Colonic mucosa (tissue), 4 donors: ENCODE results near the gene OSTM1. TPM values are rescaled to one million over a fixed set of nuclear protein-coding genes. Genes with fewer than 3 reads are reported as not detected.
A peak's percentile ranks its signal among the peaks of the same experiment; 100 is the strongest.

Source experiments
- DNase-seq: peaks from one replicate; pipeline ENCODE4 v3.0.0-alpha.2; 2020
- H3K27ac ChIP-seq: fragments of 200-600 bp; one replicate; pipeline ENCODE4 v1.8.0; 2021
- H3K27me3 ChIP-seq: fragments of 200-600 bp; one replicate; pipeline ENCODE4 v1.8.0; 2021
- H3K36me3 ChIP-seq: fragments of 200-600 bp; one replicate; pipeline ENCODE4 v1.8.0; 2021
- H3K4me1 ChIP-seq: fragments of 200-600 bp; one replicate; pipeline ENCODE4 v1.8.0; 2021; ENCODE audit warnings: mild to moderate bottlenecking
- H3K4me3 ChIP-seq: fragments of 200-600 bp; one replicate; pipeline ENCODE4 v1.8.0; 2021
- H3K9ac ChIP-seq, 2 donors: one replicate each; pipeline ENCODE4 v1.7.0; 2013; ENCODE audit warnings: control low read depth in 2 of 2, low read depth in 2 of 2, low read length in 2 of 2
- H3K9me3 ChIP-seq: fragments of 200-600 bp; one replicate; pipeline ENCODE4 v1.8.0; 2021
- CTCF ChIP-seq: fragments of 200-600 bp; IDR thresholded peaks from one replicate; pipeline ENCODE4 v1.8.0; 2022; ENCODE audit warnings: antibody characterized with exemption, mild to moderate bottlenecking
- intact Hi-C: fragments of 100-400 bp; cut with DNase I; formaldehyde crosslinking; loops from one replicate; pipeline ENCODE4 v1.14.1; 2022
- total RNA-seq, 2 donors: library from RNA; stranded (reverse); fragmentation: NEBNext Ultra II Directional in 1 of 2; extraction: Animal tissue kit (Norgen Biotek cat#: 25700) in 1 of 2; gene quantifications; one replicate each; pipeline ENCODE4 v1.2.1, GENCODE V29; 2021
- donor health status: healthy.
- donor health status: DM: no; HTN: no; CAD: no.
- donor health status: DM: no; HTN: no; CAD: no.

The OSTM1 gene
- total RNA-seq, 2 donors from 2014 or later, result 14.7 to 21.1 TPM

- intact Hi-C loops, result no loop called here
- no peak for TF ChIP-seq CTCF
- Histone ChIP-seq H3K36me3 (no peaks in the 10 kb centered on the region), H3K27me3 (no peaks in the 10 kb centered on the region), H3K4me3 (no peak overlapping the region), H3K27ac (no peak overlapping the region), H3K9me3 (no peaks in the 10 kb centered on the region), H3K9ac (no peak overlapping the region), H3K4me1 (no peaks in the 10 kb centered on the region)
- DNase-seq, result no peak
Measured at GRCh38 chr6:108082539-108082938, 8.0 kb upstream of the OSTM1 start.

- H3K27ac ChIP-seq, result no peak overlapping the region
- no peak overlapping the region for H3K9ac ChIP-seq
- no peak overlapping the region for H3K4me3 ChIP-seq
- TF ChIP-seq CTCF, result no peak
- H3K4me1 ChIP-seq, result no peaks in the 10 kb centered on the region
- H3K36me3 ChIP-seq, result no peaks in the 10 kb centered on the region
- no peak for DNase-seq
- intact Hi-C loops, result no loop called here
- no peaks in the 10 kb centered on the region for H3K9me3 ChIP-seq
- H3K27me3 ChIP-seq, result no peaks in the 10 kb centered on the region
Measured at GRCh38 chr6:108080010-108080780, 5.7 kb upstream of the OSTM1 start.

- intact Hi-C loops, result no loop called here
- no peaks in the 10 kb centered on the region for H3K9me3 ChIP-seq
- H3K27me3 ChIP-seq, result no peaks in the 10 kb centered on the region
- no peaks in the 10 kb centered on the region for H3K36me3 ChIP-seq
- H3K9ac ChIP-seq, result no peak overlapping the region
- no peak overlapping the region for H3K27ac ChIP-seq
- no peaks in the 10 kb centered on the region for H3K4me1 ChIP-seq
- no peak for DNase-seq
- no peak for TF ChIP-seq CTCF
- H3K4me3 ChIP-seq, result no peak overlapping the region
Measured at GRCh38 chr6:108078191-108078590, 3.6 kb upstream of the OSTM1 start.

GRCh38 chr6:108074057-108074358 lies 533 bp downstream of the OSTM1 start:
- H3K9ac ChIP-seq, result peak overlapping the region; percentile 87 to 99
- no peak for TF ChIP-seq CTCF
- peak overlapping the region; percentile 94 for H3K4me3 ChIP-seq
- intact Hi-C loops, result no loop called here
- peak overlapping the region; percentile 69 for H3K27ac ChIP-seq
- H3K36me3 ChIP-seq, result no peaks in the 10 kb centered on the region
- H3K27me3 ChIP-seq, result no peaks in the 10 kb centered on the region
- H3K9me3 ChIP-seq, result no peaks in the 10 kb centered on the region
- no peak for DNase-seq
- H3K4me1 ChIP-seq, result no peaks in the 10 kb centered on the region

GRCh38 chr6:108071736-108072276 lies 2.7 kb downstream of the OSTM1 start:
- Histone ChIP-seq H3K36me3 (no peaks in the 10 kb centered on the region), H3K9ac (no peak overlapping the region), H3K9me3 (no peaks in the 10 kb centered on the region), H3K4me3 (no peak overlapping the region), H3K4me1 (no peaks in the 10 kb centered on the region), H3K27me3 (no peaks in the 10 kb centered on the region), H3K27ac (no peak overlapping the region)
- intact Hi-C loops, result no loop called here
- no peak for TF ChIP-seq CTCF
- DNase-seq, result no peak
